Stimulated activated CD4-positive, alpha-beta T cell treated with anti-CD3 and anti-CD28 coated beads, Interleukin-4, amount 100 ng/mL, for 4 hours (primary cell): ENCODE results near the gene SCART1.
"Not testable (repeated sequence)": the region's sequence is repeated elsewhere in the genome, so short reads cannot be mapped to it uniquely, and the experiment has no call there.

ENCODE experiments used
- DNase-seq, 2 experiments: peaks; one replicate each; pipeline ENCODE4 v3.0.0-alpha.2; 2020

Gene SCART1

DNA sequence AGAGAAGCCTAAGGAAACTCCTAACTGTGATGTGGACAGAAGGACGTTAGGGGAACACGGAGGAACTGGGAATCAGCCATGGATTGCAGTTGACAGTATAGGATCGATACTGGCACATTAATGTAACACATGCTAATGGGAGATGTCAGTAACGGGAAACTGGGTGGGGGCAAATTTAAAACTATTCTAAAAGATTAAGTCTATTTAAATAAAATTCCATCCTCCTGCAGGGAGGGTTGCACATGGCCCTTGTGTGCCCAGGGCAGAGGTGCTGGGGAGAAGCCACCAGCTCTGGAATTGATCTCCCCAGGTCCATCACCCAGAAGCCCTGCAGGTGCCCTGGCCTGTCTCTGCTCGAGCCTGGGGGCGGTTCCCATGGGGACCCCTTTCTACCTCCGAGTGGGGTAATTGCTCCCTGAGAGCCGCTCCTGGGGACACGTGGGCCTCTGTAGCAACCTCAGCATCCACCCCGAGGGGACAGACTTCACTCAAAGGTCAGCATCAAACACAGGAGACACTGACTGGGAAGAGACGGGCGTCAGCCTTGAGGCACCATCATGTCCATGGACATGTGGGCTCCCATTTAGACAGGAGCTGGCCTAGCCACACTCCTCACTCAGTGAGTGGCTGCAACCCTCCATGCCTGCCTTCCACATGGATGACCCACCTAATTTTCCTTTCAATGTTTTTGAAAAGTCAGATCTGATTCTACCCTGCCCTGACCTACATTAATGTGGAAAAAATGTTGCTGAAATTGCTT, 21.1 kb downstream of the SCART1 start:
- DNase-seq = no peak

DNA sequence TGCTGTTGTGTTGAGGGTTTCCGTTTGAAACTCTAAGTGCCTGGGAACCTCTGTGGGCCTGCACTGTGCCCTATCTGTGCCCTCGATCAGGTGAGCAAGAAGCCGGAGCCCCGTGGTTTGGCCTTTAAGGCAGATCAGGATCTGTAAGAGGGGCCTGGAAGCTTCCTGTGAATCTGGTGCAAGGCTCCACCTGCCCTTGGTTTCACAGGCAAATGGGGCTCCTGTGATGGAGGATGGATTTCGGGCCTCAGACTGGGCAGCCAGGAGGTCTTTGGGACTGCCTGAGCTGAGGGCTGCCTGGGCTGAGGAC, 21.6 kb downstream of the SCART1 start:
- no peak for DNase-seq

DNA sequence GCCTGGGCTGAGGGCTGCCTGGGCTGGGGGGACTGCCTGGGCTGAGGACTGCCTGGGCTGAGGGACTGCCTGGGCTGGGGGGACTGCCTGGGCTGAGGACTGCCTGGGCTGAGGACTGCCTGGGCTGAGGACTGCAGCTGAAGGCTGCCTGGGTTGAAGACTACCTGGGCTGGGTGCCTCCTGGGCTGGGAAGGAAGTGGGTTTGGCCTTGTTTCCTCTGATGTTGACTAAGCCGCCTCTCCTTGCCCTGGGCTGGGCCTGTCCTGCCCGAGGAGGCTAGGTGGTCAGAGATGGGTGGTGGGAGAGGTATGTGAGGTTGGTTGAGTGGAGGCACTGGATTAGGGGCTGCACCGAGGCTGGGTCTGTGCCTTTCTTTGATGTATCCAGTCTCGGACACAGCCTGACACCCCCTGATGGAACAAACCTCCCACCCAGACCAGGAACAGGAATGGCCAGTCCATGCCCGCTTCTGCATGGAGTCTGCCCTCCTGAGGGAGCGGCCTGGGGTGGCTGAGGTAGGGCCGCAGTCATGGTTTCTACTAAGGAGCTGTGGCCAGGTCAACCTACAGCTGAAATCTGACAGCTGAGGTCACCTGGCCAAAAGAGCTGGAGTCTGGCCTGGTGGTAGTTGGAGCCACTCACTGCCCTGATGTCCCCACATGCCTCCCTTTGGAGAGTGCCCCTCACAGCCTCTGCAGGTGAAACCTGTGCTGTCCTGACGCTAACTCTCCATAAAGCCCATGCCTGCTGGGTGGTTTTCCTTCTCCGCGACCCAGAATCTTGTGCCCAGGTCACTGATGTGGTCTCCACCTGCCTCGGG, 22.3 kb downstream of the SCART1 start:
- DNase-seq = no peak

DNA sequence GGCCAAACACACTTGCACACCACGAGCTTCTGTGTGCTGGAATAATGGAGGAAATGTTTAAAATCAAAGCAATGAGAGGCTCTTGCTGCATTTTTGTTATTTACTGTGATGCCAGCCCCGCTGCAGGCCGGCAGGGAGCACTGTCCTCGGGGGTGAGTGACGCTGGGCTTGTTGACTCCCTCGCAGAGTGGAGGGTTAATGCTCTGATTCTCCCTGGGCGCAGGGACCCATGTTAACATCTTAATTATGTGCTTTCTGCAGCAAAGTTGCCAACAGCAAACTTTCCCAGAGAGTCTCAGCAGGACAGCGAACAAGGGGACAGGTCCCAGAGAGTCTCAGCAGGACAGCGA, 22.9 kb downstream of the SCART1 start:
- no peak for DNase-seq

DNA sequence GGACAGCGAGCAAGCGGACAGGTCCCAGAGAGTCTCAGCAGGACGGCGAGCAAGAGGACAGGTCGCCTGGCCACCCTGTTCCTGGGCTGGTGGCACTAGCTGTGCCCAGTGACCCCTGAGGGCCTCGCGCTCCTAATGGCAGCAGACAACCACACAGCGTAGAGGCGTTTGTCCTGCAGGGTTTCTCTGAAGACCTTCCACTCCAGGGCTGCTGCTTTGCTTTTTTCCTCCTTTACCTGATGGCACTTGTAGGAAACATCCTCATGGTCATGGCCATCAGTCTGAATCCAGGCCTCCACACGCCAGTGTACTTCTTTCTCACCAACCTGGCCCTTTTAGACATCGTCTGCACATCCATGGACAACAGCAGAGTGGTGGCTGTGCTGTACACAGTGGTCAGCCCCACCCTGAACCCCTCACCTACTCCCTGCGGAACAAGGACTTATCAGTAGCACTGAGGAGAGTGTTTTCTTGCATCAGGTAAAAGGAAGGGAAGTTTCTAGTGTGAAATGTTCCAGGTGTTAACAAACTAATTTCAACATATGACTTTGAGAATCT, 27.4 kb downstream of the SCART1 start:
- DNase-seq = no peak

DNA sequence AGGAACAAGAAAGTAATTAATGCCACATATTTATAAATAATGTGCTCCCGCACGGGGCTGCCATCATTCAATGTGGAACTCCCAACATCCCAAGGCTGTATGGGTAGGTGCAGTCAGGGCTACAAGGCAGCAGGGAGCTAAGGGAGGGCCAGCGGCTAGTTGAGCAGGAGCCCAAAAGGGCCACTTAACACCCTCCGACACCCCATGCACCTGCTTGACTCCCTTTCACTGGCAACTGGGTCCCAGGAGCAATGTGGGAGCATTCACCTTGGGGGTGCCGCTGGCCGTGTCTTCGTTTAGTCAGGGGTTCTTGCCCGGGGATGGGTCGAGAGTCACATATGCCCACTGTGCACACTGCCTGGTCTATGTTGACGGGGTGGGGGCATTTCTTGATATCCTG, 27.9 kb downstream of the SCART1 start:
- DNase-seq = no peak

DNA sequence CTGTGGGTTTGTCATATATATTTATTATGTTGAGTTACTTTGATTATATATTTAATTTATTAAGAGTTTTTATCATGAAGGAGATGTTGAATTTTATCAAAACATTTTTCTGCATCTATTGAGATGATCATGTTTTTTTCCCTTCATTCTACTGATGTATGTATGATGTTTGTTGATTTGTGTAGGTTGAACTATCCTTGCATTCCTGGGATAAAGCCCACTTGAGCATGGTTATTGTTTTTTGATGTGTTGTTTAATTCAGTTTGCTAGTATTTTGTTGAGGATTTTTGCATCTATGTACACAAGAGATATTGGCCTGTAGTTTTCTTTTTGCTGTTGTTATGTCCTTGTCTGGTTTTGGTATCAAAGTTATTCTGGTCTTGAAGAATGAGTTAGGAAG, 31.1 kb downstream of the SCART1 start:
- DNase-seq = no peak

DNA sequence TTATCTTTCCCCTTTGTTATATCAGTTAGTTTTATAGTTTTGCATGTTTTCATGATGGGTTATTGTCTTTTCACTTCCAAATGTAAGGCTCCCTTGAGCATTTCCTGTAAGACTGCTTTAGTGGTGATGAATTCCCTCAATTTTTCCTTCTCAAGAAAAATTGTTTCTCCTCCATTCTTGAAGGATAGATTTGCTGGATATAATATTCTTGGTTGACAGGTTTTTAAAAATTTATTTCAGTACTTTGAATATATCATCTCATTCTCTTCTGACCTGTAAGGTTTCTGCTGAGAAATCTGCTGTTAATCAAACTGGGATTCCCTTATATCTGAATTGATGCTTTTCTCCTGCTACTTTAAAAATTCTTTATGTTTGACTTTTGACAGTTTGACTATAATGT, 33.3 kb downstream of the SCART1 start:
- no peak for DNase-seq

DNA sequence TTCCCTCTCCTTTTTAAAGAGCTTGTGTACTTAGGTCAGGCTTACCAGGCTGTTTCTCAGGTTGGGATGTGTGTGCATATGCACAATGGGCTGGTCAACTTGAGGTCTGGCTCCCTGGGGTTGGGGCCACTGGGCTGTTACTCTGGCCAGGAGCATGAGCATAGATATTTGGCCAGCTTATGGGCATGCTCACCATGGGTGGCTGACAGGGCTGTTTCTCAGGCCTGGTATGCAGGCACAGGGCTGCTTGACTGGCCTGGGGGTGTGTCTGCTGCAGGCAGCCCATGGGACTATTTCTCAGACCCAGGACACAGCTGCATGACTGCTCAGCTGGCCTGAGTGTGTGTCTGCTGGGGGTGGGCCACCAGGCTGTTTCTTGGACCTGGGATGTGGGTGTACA, 34.6 kb downstream of the SCART1 start:
- no peak for DNase-seq

DNA sequence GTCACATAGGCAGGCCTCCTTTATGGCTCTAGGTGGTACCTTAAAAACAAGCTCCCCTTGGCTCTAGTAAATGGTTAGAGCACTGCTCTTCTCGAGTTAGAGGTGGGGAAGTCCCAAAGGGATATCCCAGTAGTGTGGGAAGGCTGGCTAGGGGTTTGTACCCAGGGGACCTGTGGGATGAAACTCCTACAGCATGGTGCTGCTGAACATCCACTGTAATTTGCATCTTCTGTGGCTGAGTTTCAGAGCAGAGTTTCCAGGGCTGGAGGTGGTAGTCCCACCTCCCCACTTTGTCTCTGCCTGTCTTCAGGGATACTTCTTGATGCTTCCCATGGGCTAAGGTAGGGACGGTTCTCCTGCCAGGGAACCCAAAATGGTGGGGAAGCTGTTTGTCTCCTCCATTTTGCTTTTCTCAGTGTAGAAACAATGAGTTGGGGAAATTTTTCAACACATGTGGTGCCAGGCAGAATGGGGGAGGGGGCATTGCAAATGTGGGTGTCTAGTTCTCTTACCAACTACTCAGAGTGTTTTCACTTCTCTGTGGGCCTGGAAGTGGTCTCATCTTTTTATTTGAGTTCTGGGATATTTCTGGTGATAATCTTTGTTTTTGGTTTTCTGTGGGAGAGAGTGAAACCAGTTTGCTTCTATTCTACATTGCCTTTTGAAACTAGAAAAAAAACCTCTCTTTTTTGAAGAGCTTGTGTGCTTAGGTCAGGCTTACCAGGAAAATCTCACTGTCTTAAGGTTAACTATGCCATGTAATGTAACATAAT, 36.3 kb downstream of the SCART1 start:
- DNase-seq = no peak

DNA sequence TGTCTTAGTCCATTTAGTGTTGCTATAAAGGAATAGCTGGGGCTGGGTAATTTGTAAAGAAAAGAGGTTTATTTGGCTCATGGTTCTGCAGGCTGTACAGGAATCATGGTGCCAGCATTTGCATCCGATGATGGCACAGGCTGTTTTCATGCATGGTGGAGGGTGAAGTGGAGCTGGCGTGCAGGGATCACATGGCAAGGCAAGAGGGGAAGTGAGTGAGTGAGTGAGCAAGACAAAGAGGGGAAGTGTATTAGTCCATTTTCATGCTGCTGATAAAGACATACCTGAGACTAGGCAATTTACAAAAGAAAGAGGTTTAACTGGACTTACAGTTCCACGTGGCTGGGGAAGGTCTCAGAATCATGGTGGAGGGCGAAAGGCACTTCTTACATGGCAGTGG, 39.8 kb downstream of the SCART1 start:
- not testable (repeated sequence) for DNase-seq

DNA sequence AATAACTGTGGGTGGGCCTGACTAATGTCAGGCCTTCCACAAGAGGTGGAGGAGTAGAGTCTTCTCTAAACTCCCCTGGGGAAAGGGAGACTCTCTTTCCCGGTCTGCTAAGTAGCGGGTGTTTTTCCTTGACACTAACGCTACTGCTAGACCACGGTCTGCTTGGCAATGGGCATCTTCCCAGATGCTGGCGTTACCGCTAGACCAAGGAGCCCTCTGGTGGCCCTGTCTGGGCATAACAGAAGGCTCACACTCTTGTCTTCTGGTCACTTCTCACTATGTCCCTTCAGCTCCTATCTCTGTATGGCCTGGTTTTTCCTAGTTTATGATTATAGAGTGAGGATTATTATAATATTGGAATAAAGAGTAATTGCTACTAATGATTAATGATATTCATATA, 43.6 kb downstream of the SCART1 start:
- DNase-seq = not testable (repeated sequence)

DNA sequence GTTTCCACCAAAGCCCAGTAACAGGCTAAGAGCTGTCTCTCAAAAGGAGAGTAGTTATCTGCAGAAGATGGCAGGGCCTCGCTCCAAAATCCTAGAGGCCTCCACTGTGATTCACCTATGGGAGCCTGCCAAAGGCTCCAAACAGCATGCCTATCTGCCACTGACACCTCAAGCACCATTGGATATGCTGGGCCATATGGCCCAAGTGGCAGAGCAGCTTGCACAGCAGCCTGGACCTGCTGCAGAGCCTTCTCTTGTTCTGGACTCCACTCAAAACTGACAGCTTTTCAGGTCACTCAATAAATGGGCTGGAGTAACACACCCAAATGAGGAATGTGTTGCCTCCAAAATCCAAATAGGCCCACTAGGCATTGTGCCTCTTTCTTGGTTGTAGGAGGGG, 45.4 kb downstream of the SCART1 start:
- DNase-seq = not testable (repeated sequence)

DNA sequence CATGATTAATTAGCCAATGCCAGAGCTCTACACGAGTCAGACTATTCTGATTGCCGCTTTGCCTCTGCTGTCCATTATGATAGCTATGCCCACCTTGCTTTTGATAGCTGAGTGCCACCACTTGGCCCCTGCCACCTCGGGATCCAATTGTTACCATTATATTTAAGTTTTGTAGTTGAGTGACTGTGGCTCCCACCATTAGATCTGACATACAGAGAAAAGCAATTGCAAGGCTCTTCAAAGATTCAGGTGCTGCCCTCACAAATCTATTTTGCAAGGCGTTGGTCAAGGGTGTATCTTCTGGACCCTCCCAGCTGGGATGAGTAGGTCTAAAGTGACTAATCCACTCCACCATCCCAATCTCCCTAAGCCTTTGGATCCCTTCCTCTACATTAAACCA, 47.2 kb downstream of the SCART1 start:
- DNase-seq = not testable (repeated sequence)

DNA sequence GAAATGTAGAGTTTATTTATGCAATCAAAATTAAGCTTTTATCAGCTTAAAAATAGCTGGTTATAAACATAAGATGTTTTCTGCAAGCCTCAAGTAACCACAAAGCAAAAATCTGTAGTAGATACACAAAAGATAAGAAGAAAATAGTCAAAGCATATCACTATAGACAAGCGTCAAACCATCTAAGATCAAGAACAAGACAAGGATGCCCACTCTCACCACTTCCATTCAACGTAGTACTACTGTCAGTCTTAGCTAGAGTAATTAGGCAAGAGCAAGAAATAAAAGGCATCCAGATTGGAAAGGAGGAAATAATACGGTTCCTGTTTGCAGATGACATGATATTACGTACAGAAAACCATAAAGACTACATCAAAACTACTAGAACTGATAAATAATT, 56.0 kb downstream of the SCART1 start:
- DNase-seq = no peak

DNA sequence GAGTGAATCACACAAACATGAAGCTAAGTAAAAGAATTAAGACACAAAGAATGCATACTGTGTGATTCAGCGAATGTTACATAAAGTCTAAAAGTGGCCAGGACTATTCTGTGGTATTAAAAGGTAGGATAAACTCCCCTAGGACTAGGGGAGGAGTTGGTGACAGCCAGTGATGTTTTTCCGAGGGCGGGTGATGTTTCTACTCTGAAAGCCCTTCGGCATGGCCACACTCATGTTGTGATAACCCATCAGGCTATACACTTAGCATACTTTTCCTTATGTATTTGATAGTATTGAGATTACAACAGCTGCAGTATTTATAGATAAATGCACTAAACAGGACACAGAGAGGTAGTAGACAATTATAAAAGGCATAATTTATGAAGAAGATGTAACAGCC, 57.7 kb downstream of the SCART1 start:
- no peak for DNase-seq

DNA sequence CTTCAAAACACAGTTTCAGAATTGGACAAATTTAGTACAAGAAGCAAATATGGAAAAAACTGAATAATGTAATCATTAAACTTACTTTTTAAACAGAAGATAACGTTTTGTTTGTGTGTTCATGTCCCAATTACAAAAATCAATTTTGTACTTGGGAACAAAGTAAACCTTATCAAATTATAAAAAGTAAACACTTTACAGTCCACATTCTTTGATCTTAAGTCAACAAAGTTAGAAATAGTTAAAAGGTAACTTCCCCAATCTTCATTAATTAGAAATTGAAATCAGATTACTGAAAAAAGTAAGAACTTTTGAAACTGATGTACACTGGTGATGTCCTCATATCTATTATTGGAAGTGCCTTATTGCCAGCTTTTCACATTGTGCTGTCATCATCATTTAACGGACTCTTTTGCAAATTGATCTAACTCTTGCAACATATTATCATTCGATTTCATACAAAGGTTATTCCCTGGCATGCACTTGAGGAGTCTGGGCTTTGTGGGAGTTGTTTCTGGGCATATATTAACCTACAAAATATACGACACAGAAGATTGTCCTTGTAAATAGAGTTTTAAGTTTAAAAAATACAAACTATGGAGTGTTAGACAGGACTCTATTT, 58.3 kb downstream of the SCART1 start:
- DNase-seq = no peak

DNA sequence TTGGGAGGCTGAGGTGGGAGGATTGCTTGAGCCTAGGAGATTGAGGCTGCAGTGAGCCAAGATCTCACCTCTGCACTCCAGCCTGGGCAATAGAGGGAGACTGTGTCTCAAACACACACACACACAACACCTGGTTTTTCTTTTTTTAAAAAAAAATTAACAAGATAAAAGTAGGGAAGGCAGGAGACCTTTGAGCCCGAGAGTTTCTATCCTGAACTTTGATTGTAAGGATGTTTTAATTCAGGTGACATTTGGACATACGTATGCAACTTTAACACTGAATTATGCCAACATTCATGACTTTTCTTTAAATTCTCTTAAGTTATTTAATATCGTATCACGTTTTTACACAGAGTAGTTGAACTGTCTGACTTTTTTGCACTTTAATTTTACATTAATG, 61.7 kb downstream of the SCART1 start:
- no peak for DNase-seq

DNA sequence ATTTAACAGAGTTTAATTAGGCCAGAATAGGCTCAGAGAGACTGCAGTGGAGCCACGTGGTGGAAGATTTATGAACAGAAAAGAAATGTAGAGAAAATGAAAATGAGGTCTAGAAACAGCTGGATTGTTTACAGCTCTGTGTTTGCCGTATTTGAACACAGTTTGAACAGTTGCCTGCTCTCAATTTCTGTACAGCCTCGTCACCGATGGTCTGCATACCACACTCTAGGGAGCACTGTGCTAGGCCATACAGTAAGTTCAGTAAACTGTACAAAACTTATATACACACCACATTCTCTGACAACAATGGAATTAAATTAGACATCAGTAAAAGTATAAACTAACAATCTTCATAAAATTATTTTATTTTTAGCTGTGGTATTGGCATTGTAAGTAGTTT, 62.3 kb downstream of the SCART1 start:
- no peak for DNase-seq

DNA sequence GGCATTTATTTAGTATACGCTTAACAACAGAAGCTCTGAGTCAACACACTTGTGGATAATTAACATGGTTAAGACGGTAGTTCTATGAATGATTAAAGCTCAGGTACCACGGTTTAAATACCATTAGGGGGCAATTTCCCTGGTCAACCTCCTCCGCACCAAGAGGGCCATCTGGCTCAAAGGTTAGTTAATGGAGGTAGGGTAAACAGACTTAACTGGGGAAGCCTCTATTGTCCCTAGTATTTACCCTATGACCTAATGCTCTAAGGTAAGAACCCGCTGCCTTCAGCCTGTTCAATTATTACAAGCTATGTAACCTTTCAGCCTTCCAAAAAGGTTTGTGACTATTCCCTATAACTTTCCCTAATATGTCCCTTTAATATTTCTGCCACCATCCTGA, 64.8 kb downstream of the SCART1 start:
- DNase-seq = not testable (repeated sequence)
